Measurements from ENCODE around the gene EVI5. TPM values are rescaled to one million over a fixed set of nuclear protein-coding genes. Genes with fewer than 3 reads are reported as not detected.
"Not testable (repeated sequence)": the region's sequence is repeated elsewhere in the genome, so short reads cannot be mapped to it uniquely, and the experiment has no call there.

The EVI5 gene
- total RNA-seq, 1 experiment from 2014 or later, result 38.2 TPM

GRCh38 chr1:92721886-92722285 is 63.0 kb downstream of the EVI5 start:
- TF ChIP-seq EZH2phosphoT487 (IDR thresholded peaks at IDR 0.05; ENCODE audit: borderline replicate concordance, low read length) (no peak), CTCF (conservative IDR thresholded peaks at IDR 0.05; ENCODE audit: low read depth, low read length) (no peak)
- Histone ChIP-seq H3K27me3 (ENCODE audit: low read length) (no peaks in the 10 kb centered on the region), H3K4me1 (ENCODE audit: insufficient read depth, low read length) (no peaks in the 10 kb centered on the region), H3K4me3 (ENCODE audit: low read length) (no peak overlapping the region), H3K4me2 (ENCODE audit: low read length) (no peak overlapping the region), H3K9me3 (ENCODE audit: low read length) (no peaks in the 10 kb centered on the region), H2AFZ (ENCODE audit: low read length) (no peak overlapping the region), H3K36me3 (ENCODE audit: low read depth, low read length) (no peaks in the 10 kb centered on the region), H3K79me2 (ENCODE audit: low read length) (no peaks in the 10 kb centered on the region), H3F3A (ENCODE audit: low read length, unreplicated experiment) (no peaks in the 10 kb centered on the region), H3K27ac (ENCODE audit: low read length) (no peak overlapping the region), H4K20me1 (ENCODE audit: low read length) (no peaks in the 10 kb centered on the region), H3K9me2 (replicated peaks; ENCODE audit: low read length) (no peaks in the 10 kb centered on the region), H3K9ac (ENCODE audit: low read length) (no peak overlapping the region)
- ChIA-PET CTCF (no interaction called here), POLR2A (ENCODE audit: unreplicated experiment) (no interaction called here)
- no TSS peak for BruUV-seq (replicated peaks)
- intact Hi-C loops (cut with micrococcal nuclease), result no loop called here
- ATAC-seq, result no peak
- no peak for DNase-seq

GRCh38 chr1:92721157-92721556 is 63.8 kb downstream of the EVI5 start:
- H3K9ac ChIP-seq (ENCODE audit: low read length); H3K36me3 ChIP-seq (ENCODE audit: low read depth, low read length); POLR2A ChIA-PET (ENCODE audit: unreplicated experiment); BruUV-seq (replicated peaks); H3K79me2 ChIP-seq (ENCODE audit: low read length); H3K4me3 ChIP-seq (ENCODE audit: low read length); H3K27me3 ChIP-seq (ENCODE audit: low read length); ATAC-seq; H3F3A ChIP-seq (ENCODE audit: low read length, unreplicated experiment); CTCF ChIA-PET; H3K4me2 ChIP-seq (ENCODE audit: low read length); DNase-seq; H3K27ac ChIP-seq (ENCODE audit: low read length); H3K4me1 ChIP-seq (ENCODE audit: insufficient read depth, low read length); H4K20me1 ChIP-seq (ENCODE audit: low read length); H3K9me3 ChIP-seq (ENCODE audit: low read length); H3K9me2 ChIP-seq (replicated peaks; ENCODE audit: low read length); H2AFZ ChIP-seq (ENCODE audit: low read length); intact Hi-C loops (cut with micrococcal nuclease): not testable (repeated sequence)

- BruUV-seq (replicated peaks); H4K20me1 ChIP-seq (ENCODE audit: low read length); POLR2A ChIA-PET (ENCODE audit: unreplicated experiment); CTCF ChIA-PET; H3K9ac ChIP-seq (ENCODE audit: low read length); H3K4me1 ChIP-seq (ENCODE audit: insufficient read depth, low read length); DNase-seq; H3K4me3 ChIP-seq (ENCODE audit: low read length); intact Hi-C loops (cut with micrococcal nuclease); H3K27me3 ChIP-seq (ENCODE audit: low read length); H3K9me3 ChIP-seq (ENCODE audit: low read length); H3K36me3 ChIP-seq (ENCODE audit: low read depth, low read length); ATAC-seq; H3K79me2 ChIP-seq (ENCODE audit: low read length); H3K4me2 ChIP-seq (ENCODE audit: low read length); H2AFZ ChIP-seq (ENCODE audit: low read length); H3K9me2 ChIP-seq (replicated peaks; ENCODE audit: low read length); H3K27ac ChIP-seq (ENCODE audit: low read length); H3F3A ChIP-seq (ENCODE audit: low read length, unreplicated experiment): not testable (repeated sequence)
Measured at GRCh38 chr1:92715476-92715951, 69.4 kb downstream of the EVI5 start.

- Histone ChIP-seq H3K4me3 (ENCODE audit: low read length) (no peak overlapping the region), H3K9me2 (replicated peaks; ENCODE audit: low read length) (no peaks in the 10 kb centered on the region), H3K4me1 (ENCODE audit: insufficient read depth, low read length) (peaks cover 16% of the 10 kb centered on the region), H3K9me3 (ENCODE audit: low read length) (no peaks in the 10 kb centered on the region), H2AFZ (ENCODE audit: low read length) (no peak overlapping the region), H3K79me2 (ENCODE audit: low read length) (no peaks in the 10 kb centered on the region), H4K20me1 (ENCODE audit: low read length) (no peaks in the 10 kb centered on the region), H3F3A (ENCODE audit: low read length, unreplicated experiment) (no peaks in the 10 kb centered on the region), H3K4me2 (ENCODE audit: low read length) (no peak overlapping the region), H3K27ac (ENCODE audit: low read length) (no peak overlapping the region), H3K27me3 (ENCODE audit: low read length) (no peaks in the 10 kb centered on the region), H3K36me3 (ENCODE audit: low read depth, low read length) (no peaks in the 10 kb centered on the region), H3K9ac (ENCODE audit: low read length) (no peak overlapping the region)
- ATAC-seq (no peak), DNase-seq (no peak)
- no TSS peak for BruUV-seq (replicated peaks)
- intact Hi-C loops (cut with micrococcal nuclease), result no loop called here
- CTCF ChIA-PET, result no interaction called here
- TF ChIP-seq EZH2 (IDR thresholded peaks at IDR 0.05; ENCODE audit: low read length, unreplicated experiment), result no peak
- TF ChIP-seq CTCF (conservative IDR thresholded peaks at IDR 0.05; ENCODE audit: low read depth, low read length), result no peak
- POLR2A ChIA-PET (ENCODE audit: unreplicated experiment), result no interaction called here
Measured at GRCh38 chr1:92713939-92714338, 71.0 kb downstream of the EVI5 start.

Measured in PC-3 (cell line).